Endothelial cell of coronary artery (primary cell): Measurements from ENCODE around the gene MYO1F. TPM values are rescaled to one million over a fixed set of nuclear protein-coding genes. Genes with fewer than 3 reads are reported as not detected.

Experiments used
- total RNA-seq: library from RNA; depleted of rRNA; stranded (reverse); fragments of >200 nt; gene quantifications from 2 replicates; pipeline ENCODE4 v1.2.3, GENCODE V29; 2014

The MYO1F gene
- total RNA-seq = 0.09 and 0.28 TPM in 2 replicates

DNA sequence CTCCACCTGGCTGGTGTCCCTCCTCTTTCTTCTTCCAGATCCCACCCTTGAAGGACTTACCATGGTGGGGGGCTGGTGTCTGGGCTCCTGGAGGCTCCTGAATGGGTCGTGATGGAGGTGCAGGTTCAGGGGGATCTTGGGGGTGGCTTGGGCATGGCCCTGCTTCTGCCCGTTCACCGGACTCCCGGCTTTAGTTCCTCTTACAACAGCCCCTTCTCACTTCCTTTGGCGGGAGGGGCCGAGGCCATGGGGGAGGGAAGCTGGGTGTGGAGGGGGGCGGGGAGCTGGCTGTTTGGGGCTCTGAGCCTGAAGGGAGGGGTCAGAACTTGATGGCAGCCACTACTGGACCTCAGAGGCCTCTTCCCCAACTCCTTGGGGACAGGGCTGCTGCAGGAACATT is at the start of gene MYO1F:
MYO1F (minus strand) TSS at position 196 of the 400 bp plus-strand sequence; CDS start at position 63, 133 bp downstream.

GRCh38 chr19:8610041-8610935 is 33.0 kb upstream of the MYO1F start, which contains the start of gene ADAMTS10:
TSS of gene ADAMTS10 (minus strand) at chr19:8610715. CDS start at chr19:8605710, 5,005 bp downstream.

DNA sequence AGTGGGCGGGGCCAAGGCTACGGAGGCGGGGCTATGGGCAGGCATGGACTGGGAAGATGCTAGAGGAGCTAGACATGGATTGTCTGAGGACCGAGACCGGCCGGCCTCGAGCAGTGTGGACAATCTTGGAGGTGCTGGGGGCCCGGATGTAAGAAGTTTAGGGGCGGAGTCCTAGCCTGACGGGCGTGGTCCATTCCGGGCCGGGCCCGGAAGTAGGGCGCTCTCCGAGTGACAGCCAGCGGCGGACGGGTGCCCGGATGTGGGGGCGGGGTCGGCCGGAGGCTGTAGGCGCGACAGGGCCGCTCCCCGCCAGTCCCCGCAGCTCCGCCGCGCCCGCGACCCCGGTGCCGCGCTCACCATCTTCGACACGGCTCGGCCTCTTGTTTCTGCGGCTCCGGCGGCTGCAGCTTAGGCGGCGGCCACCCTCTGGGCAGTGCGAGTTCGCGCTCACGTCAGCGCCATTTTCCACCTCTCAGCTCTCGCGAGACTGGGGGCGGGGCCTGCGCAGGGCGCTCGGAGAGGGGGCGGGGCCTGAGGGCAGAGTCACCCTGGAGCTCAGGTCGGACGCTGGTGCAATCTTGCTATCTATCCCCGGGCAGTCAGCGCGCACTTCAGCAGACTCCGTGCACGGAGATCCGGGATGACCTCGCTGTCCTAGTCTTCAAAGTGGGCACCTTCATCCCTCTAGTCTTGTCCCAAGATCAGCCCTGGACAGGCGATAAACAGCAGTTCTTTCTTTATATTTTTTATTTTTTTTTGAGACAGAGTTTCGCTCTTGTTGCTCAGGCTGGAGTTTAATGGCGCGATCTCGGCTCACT is 63.3 kb downstream of the MYO1F start, which contains the start of gene ZNF414:
ZNF414 (minus strand) TSS at position 481 of the 818 bp plus-strand sequence; CDS start at position 360, 121 bp downstream.

Other genes starting within 250 kb of the MYO1F start
- gene KANK3, start 234.2 kb downstream of the MYO1F start, total RNA-seq = 19.3 and 35.2 TPM in 2 replicates
- 21.4 and 262 TPM in 2 replicates for gene ANGPTL4, start 213.3 kb downstream of the MYO1F start, total RNA-seq
- 60.2 and 82.3 TPM in 2 replicates for gene RAB11B, start 187.1 kb downstream of the MYO1F start, total RNA-seq
- 89.6 and 160 TPM in 2 replicates for gene MARCHF2, start 164.1 kb downstream of the MYO1F start, total RNA-seq
- 79.4 and 116 TPM in 2 replicates for gene HNRNPM, start 132.5 kb downstream of the MYO1F start, total RNA-seq
- gene PRAM1, start 74.8 kb downstream of the MYO1F start, total RNA-seq = not detected in 2 replicates
- 2.7 and 5.9 TPM in 2 replicates for gene ZNF414, start 63.3 kb downstream of the MYO1F start, total RNA-seq
- gene ADAMTS10, start 33.3 kb upstream of the MYO1F start, total RNA-seq = 2.2 and 11.6 TPM in 2 replicates
- gene NFILZ, start 53.2 kb upstream of the MYO1F start, total RNA-seq = not detected in 2 replicates
- gene ACTL9, start 121.4 kb upstream of the MYO1F start, total RNA-seq = not detected in 2 replicates
- not detected in 2 replicates for gene OR2Z1, start 144.2 kb upstream of the MYO1F start, total RNA-seq